ENCODE results near the gene YWHAQ. TPM values are rescaled to one million over a fixed set of nuclear protein-coding genes. Genes with fewer than 3 reads are reported as not detected.

Gene YWHAQ
- total and polyA plus RNA-seq, 2 of the 4 experiments (the other 2 are of a cell fraction), result 196 to 255 TPM

DNA sequence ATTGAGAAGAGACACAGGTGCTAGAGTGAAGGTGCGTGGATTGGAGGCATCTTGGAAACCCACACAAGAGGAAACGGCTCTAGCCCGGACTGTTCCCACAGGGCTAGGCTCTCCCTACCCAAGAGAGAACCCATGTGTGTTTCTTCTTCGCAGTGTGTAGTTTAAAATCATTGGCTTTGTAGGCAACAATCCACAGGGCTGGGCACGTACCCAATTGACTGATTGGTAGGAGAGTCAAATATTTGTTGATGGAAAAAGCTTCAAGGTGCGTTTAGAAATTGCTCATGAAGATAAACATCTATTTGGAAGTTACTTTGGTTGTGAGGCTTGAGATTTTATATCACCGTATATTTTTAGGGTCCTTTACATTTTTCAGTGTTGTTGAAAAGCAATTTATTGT lies 13.2 kb upstream of the YWHAQ start:
- dilution Hi-C loops (cut with HindIII; ENCODE audit: low sequenced_read_pairs, unreplicated experiment) (no loop called here), in situ Hi-C loops (cut with MboI; ENCODE audit: low sequenced_read_pairs) (no loop called here), intact Hi-C loops (cut with micrococcal nuclease) (no loop called here)
- ChIA-PET CTCF (no interaction called here), POLR2A (ENCODE audit: unreplicated experiment) (no interaction called here)
- peaks cover 11% of the 10 kb centered on the region for H3K4me1 ChIP-seq (ENCODE audit: control insufficient read depth, insufficient read depth, low read length)
- H3K14ac ChIP-seq (replicated peaks; ENCODE audit: low read depth, low read length), result no peak overlapping the region
- no peak overlapping the region for H2BK15ac ChIP-seq (ENCODE audit: low read depth, low read length)
- H3K4ac ChIP-seq (ENCODE audit: low read depth, low read length), result no peak overlapping the region
- no peak overlapping the region for H3K23ac ChIP-seq (ENCODE audit: low read depth, low read length)
- H2AK9ac ChIP-seq (replicated peaks; ENCODE audit: low read depth, low read length, poor library complexity), result no peak overlapping the region
- DNase-seq (no peak), ATAC-seq (ENCODE audit: low read depth) (no peak)
- H3K18ac ChIP-seq (ENCODE audit: low read depth, low read length), result no peak overlapping the region
- no peaks in the 10 kb centered on the region for H4K20me1 ChIP-seq (ENCODE audit: insufficient read depth, low read length)
- H3K9me1 ChIP-seq (ENCODE audit: insufficient read depth, low read length), result peaks cover 16% of the 10 kb centered on the region; the same call in 1 of the 2 replicates
- H3K27ac ChIP-seq (ENCODE audit: insufficient read depth, low read length), result no peak overlapping the region
- no peak overlapping the region for H4K5ac ChIP-seq (ENCODE audit: low read depth, low read length)
- 90% methylated on average over 2 of the region's 7 CpGs; no CpG with 5 or more reads in 1 of the 2 experiments for WGBS, 2 experiments (ENCODE audit: extremely low coverage in 2 of 2, insufficient read length in 1 of 2)
- no peak overlapping the region for H2AFZ ChIP-seq (replicated peaks; ENCODE audit: low read length, poor library complexity)
- no TSS peak for BruUV-seq (replicated peaks)
- no peak overlapping the region for H2AK5ac ChIP-seq (ENCODE audit: low read depth, low read length)
- no peak overlapping the region for H2BK120ac ChIP-seq (ENCODE audit: low read depth, low read length)
- H3K4me3 ChIP-seq (ENCODE audit: insufficient read depth, low read depth, low read length), result no peak overlapping the region
- no peak overlapping the region for H2BK20ac ChIP-seq (ENCODE audit: low read depth, low read length)
- peaks cover 0 to 4% of the 10 kb centered on the region in 2 experiments; a peak in 1 of 4 replicates for H3K79me1 ChIP-seq (ENCODE audit: low read depth in 1 of 2, low read length in 2 of 2)
- no peaks in the 10 kb centered on the region for H3K9me3 ChIP-seq (ENCODE audit: control insufficient read depth, insufficient read depth, low read length)
- no peak overlapping the region for H2BK5ac ChIP-seq (ENCODE audit: low read depth, low read length, poor library complexity, severe bottlenecking)
- no peaks in the 10 kb centered on the region for H3K36me3 ChIP-seq (ENCODE audit: control insufficient read depth, insufficient read depth, low read length)
- H3K27me3 ChIP-seq (ENCODE audit: control insufficient read depth, insufficient read depth, low read length), result peaks cover 12% of the 10 kb centered on the region
- TF ChIP-seq RCOR1 (IDR thresholded peaks at IDR 0.05; ENCODE audit: insufficient replicate concordance, low read length) (no peak), CHD1 (IDR thresholded peaks at IDR 0.05; ENCODE audit: low read depth, low read length) (no peak), RFX5 (IDR thresholded peaks at IDR 0.05; ENCODE audit: low read depth, low read length) (no peak), MXI1 (IDR thresholded peaks at IDR 0.05; ENCODE audit: borderline replicate concordance, low read depth, low read length) (no peak), NFE2L2 (IDR thresholded peaks at IDR 0.05; ENCODE audit: low read depth, low read length) (no peak), CEBPB (IDR thresholded peaks at IDR 0.05; ENCODE audit: low read depth, low read length) (no peak), BHLHE40 (IDR thresholded peaks at IDR 0.05; ENCODE audit: low read depth, low read length) (no peak), MAFK (IDR thresholded peaks at IDR 0.05; ENCODE audit: low read depth, low read length) (no peak), SMC3 (IDR thresholded peaks at IDR 0.05; ENCODE audit: low read depth, low read length) (no peak), RAD21 (IDR thresholded peaks at IDR 0.05; ENCODE audit: low read length) (no peak), MAZ (IDR thresholded peaks at IDR 0.05; ENCODE audit: borderline replicate concordance, low read depth, low read length) (no peak), POLR2A (IDR thresholded peaks at IDR 0.05; ENCODE audit: low read depth, low read length) (no peak)
- TF ChIP-seq, protein P1, sequence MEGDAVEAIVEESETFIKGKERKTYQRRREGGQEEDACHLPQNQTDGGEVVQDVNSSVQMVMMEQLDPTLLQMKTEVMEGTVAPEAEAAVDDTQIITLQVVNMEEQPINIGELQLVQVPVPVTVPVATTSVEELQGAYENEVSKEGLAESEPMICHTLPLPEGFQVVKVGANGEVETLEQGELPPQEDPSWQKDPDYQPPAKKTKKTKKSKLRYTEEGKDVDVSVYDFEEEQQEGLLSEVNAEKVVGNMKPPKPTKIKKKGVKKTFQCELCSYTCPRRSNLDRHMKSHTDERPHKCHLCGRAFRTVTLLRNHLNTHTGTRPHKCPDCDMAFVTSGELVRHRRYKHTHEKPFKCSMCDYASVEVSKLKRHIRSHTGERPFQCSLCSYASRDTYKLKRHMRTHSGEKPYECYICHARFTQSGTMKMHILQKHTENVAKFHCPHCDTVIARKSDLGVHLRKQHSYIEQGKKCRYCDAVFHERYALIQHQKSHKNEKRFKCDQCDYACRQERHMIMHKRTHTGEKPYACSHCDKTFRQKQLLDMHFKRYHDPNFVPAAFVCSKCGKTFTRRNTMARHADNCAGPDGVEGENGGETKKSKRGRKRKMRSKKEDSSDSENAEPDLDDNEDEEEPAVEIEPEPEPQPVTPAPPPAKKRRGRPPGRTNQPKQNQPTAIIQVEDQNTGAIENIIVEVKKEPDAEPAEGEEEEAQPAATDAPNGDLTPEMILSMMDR (conservative IDR thresholded peaks at IDR 0.05; ENCODE audit: low read depth, low read length), result no peak
- TF ChIP-seq, protein P2, sequence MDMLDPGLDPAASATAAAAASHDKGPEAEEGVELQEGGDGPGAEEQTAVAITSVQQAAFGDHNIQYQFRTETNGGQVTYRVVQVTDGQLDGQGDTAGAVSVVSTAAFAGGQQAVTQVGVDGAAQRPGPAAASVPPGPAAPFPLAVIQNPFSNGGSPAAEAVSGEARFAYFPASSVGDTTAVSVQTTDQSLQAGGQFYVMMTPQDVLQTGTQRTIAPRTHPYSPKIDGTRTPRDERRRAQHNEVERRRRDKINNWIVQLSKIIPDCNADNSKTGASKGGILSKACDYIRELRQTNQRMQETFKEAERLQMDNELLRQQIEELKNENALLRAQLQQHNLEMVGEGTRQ (IDR thresholded peaks at IDR 0.05; ENCODE audit: low read depth, low read length), result no peak
- TF ChIP-seq, protein P3, sequence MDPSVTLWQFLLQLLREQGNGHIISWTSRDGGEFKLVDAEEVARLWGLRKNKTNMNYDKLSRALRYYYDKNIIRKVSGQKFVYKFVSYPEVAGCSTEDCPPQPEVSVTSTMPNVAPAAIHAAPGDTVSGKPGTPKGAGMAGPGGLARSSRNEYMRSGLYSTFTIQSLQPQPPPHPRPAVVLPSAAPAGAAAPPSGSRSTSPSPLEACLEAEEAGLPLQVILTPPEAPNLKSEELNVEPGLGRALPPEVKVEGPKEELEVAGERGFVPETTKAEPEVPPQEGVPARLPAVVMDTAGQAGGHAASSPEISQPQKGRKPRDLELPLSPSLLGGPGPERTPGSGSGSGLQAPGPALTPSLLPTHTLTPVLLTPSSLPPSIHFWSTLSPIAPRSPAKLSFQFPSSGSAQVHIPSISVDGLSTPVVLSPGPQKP (IDR thresholded peaks at IDR 0.05; ENCODE audit: borderline replicate concordance, low read depth, low read length), result no peak
- no peak overlapping the region for H3K4me2 ChIP-seq (ENCODE audit: low read depth, low read length)
- no peak overlapping the region for H4K91ac ChIP-seq (ENCODE audit: insufficient read depth, low read depth, low read length)
- H3K56ac ChIP-seq (ENCODE audit: extremely low read depth, insufficient read depth, low read length), result no peak overlapping the region
- H3K9ac ChIP-seq (ENCODE audit: low read depth, low read length), result no peak overlapping the region
- H4K8ac ChIP-seq (ENCODE audit: low read depth in 2 of 2, low read length in 2 of 2), result no peak overlapping the region
